Ishikawa (cell line): ENCODE data around the gene UFSP2.

Experiments
- CEBPB ChIP-seq: IDR thresholded peaks from 2 replicates; pipeline ENCODE4 v1.6.1; 2012
- CREB1 ChIP-seq: IDR thresholded peaks from 2 replicates; pipeline ENCODE4 v1.6.1; 2012; ENCODE audit warnings: low read depth
- EGR1 ChIP-seq: IDR thresholded peaks from 2 replicates; pipeline ENCODE4 v1.6.1; 2012
- EP300 ChIP-seq: IDR thresholded peaks from 2 replicates; pipeline ENCODE4 v1.6.1; 2012; ENCODE audit warnings: borderline replicate concordance
- FOXM1 ChIP-seq: IDR thresholded peaks from 2 replicates; pipeline ENCODE4 v1.6.1; 2012; ENCODE audit warnings: low read depth, borderline replicate concordance
- NFIC ChIP-seq: IDR thresholded peaks from 2 replicates; pipeline ENCODE4 v1.6.1; 2012
- RAD21 ChIP-seq: IDR thresholded peaks from 2 replicates; pipeline ENCODE4 v1.6.1; 2012; ENCODE audit warnings: low read depth
- TAF1 ChIP-seq: IDR thresholded peaks from 2 replicates; pipeline ENCODE4 v1.6.1; 2012; ENCODE audit warnings: low read depth, mild to moderate bottlenecking
- TCF12 ChIP-seq: IDR thresholded peaks from 2 replicates; pipeline ENCODE4 v1.6.1; 2012; ENCODE audit warnings: low read depth
- TEAD4 ChIP-seq: IDR thresholded peaks from 2 replicates; pipeline ENCODE4 v1.6.1; 2012
- YY1 ChIP-seq: IDR thresholded peaks from 2 replicates; pipeline ENCODE4 v1.6.1; 2012; ENCODE audit warnings: low read depth
- ZBTB7A ChIP-seq: IDR thresholded peaks from 2 replicates; pipeline ENCODE4 v1.6.1; 2012; ENCODE audit warnings: low read depth
- TF ChIP-seq, protein P1 (sequence below): IDR thresholded peaks from 2 replicates; pipeline ENCODE4 v1.6.1; 2012; ENCODE audit warnings: low read depth, mild to moderate bottlenecking
- TF ChIP-seq, protein P2 (sequence below): IDR thresholded peaks from 2 replicates; pipeline ENCODE4 v1.6.1; 2012
- TF ChIP-seq, protein P3 (sequence below): IDR thresholded peaks from 2 replicates; pipeline ENCODE4 v1.6.1; 2012

Gene UFSP2

DNA sequence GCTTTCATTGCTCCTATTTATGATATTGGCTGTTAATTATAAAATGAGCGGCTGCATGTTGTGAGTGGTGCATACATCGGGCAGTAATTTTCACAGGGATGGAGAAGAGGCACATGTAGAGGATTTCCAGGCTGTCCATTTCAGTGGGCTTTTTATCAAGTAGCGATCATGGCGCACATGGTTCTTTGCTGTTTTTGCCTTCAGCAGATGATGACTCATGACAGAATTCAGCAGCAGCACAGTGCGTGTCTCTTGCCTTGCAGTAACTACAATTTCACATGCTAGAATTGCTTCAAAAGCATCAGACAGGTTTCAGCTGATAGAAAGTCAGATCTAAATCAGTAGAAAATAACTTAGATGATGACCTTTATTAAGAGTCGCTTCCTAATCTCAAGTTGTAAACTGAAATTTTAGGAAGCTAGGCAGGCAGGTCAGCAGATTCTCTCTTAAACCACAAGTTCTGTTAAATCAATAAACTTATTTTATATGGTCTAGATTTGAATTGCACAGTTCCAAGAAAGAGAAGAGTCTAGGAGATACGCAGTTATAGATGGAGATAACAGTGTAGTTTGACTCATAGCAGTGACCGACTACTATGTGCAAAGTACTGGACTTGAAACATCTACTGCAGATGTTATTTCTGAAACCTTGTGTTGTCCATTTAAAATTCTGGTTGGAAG is 65.9 kb downstream of the UFSP2 start:
- TF ChIP-seq, protein P1, sequence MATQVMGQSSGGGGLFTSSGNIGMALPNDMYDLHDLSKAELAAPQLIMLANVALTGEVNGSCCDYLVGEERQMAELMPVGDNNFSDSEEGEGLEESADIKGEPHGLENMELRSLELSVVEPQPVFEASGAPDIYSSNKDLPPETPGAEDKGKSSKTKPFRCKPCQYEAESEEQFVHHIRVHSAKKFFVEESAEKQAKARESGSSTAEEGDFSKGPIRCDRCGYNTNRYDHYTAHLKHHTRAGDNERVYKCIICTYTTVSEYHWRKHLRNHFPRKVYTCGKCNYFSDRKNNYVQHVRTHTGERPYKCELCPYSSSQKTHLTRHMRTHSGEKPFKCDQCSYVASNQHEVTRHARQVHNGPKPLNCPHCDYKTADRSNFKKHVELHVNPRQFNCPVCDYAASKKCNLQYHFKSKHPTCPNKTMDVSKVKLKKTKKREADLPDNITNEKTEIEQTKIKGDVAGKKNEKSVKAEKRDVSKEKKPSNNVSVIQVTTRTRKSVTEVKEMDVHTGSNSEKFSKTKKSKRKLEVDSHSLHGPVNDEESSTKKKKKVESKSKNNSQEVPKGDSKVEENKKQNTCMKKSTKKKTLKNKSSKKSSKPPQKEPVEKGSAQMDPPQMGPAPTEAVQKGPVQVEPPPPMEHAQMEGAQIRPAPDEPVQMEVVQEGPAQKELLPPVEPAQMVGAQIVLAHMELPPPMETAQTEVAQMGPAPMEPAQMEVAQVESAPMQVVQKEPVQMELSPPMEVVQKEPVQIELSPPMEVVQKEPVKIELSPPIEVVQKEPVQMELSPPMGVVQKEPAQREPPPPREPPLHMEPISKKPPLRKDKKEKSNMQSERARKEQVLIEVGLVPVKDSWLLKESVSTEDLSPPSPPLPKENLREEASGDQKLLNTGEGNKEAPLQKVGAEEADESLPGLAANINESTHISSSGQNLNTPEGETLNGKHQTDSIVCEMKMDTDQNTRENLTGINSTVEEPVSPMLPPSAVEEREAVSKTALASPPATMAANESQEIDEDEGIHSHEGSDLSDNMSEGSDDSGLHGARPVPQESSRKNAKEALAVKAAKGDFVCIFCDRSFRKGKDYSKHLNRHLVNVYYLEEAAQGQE = no peak
- TF ChIP-seq FOXM1 = no peak
- TF ChIP-seq TEAD4 = no peak
- TF ChIP-seq TAF1 = no peak
- TF ChIP-seq TCF12 = no peak
- no peak for TF ChIP-seq EGR1
- TF ChIP-seq EP300 = no peak
- no peak for TF ChIP-seq YY1
- TF ChIP-seq ZBTB7A = no peak
- no peak for TF ChIP-seq CREB1
- TF ChIP-seq CEBPB = no peak
- TF ChIP-seq NFIC = no peak
- TF ChIP-seq, protein P2, sequence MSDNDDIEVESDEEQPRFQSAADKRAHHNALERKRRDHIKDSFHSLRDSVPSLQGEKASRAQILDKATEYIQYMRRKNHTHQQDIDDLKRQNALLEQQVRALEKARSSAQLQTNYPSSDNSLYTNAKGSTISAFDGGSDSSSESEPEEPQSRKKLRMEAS = no peak
- TF ChIP-seq, protein P3, sequence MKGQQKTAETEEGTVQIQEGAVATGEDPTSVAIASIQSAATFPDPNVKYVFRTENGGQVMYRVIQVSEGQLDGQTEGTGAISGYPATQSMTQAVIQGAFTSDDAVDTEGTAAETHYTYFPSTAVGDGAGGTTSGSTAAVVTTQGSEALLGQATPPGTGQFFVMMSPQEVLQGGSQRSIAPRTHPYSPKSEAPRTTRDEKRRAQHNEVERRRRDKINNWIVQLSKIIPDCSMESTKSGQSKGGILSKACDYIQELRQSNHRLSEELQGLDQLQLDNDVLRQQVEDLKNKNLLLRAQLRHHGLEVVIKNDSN = no peak

DNA sequence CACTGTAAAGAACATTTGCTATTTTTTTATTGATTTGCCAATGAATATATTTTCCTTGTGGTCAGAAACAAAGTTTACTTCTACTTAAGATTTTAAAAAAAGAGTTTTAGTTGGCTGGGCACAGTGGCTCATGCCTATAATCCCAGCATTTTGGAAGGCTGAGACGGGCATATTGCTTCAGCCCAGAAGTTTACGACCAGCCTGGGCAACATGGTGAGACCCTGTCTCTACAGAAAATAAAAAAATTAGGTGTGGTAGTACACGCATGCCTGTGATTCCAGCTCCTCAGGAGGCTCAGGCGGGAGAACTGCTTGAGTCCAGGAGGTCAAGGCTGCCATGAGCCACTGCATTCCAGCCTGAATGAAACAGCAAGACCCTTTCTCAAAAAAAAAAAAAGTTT is 66.8 kb downstream of the UFSP2 start:
- no peak for TF ChIP-seq TCF12
- TF ChIP-seq TEAD4 = peak; percentile 70; the same call in 1 of the 2 replicates

DNA sequence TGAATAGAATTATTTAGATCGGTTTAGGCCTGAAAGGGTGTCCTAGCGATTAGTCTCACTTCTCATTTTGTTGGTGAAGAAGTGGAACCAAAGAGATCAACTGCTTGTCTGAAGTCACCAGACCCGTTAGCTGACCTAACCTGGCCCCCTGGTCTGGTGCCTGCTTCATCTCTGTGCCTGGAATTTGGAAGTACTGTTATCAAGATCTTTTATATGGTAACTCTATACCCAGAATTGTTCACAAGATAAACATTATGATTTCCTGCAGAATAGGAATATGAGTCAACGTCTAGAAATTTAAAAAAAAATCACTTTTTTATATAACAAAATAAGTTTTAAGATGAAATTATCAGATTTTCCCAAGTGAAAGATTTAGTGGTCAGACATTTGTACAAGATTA is 67.2 kb downstream of the UFSP2 start:
- TF ChIP-seq, protein P2 = no peak
- peak; percentile 67 for TF ChIP-seq TEAD4
- TF ChIP-seq, protein P3 = no peak
- TF ChIP-seq FOXM1 = no peak
- no peak for TF ChIP-seq CREB1
- TF ChIP-seq ZBTB7A = no peak
- peak; percentile 53 for TF ChIP-seq EP300
- no peak for TF ChIP-seq RAD21
- TF ChIP-seq TAF1 = no peak
- TF ChIP-seq, protein P1 = no peak
- TF ChIP-seq TCF12 = 0 out of 2 replicates have a peak, but pooled peaks have one; percentile 15
- no peak for TF ChIP-seq CEBPB
- TF ChIP-seq EGR1 = no peak

DNA sequence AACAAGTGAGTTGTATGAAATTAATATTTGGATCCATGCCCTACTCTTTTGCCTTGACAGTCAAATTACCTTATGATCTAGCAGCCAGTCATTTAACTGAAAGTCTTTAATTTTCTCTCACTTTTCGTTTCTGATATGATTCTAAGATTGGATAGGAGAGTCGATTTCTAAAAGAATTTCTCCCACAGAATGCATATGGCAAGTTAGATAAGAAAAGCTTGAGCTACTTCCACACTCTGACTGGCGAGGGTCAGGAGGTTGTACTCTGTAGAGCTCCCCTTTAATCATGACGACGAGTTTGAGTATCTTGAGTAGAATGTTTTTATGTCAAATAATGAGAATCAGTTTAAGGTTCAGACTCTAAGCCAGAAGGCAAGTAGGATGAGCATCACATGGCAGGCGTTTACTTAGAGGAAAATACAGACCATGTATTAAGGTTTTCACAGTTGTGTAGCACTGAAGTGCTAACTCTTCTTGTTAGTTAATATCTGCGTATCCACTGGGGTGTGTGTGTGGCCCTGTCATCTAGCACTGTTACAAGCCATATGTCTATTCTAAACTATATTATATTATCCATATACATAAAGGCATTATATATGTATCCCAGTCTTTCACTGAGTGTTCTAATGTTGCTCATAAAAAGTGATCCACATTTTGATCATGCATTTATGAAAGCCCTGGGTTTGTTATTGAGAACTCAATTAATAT is 67.9 kb downstream of the UFSP2 start:
- TF ChIP-seq ZBTB7A = no peak
- TF ChIP-seq, protein P1 = no peak
- no peak for TF ChIP-seq CREB1
- TF ChIP-seq YY1 = no peak
- TF ChIP-seq RAD21 = no peak
- TF ChIP-seq NFIC = no peak
- TF ChIP-seq TCF12 = no peak
- TF ChIP-seq, protein P2 = no peak
- TF ChIP-seq CEBPB = no peak
- no peak for TF ChIP-seq EGR1
- TF ChIP-seq, protein P3 = no peak
- no peak for TF ChIP-seq EP300
- TF ChIP-seq FOXM1 = no peak
- no peak for TF ChIP-seq TAF1
- TF ChIP-seq TEAD4 = no peak
